Mesenteric fat pad (tissue), 1 donor: ENCODE results near the gene NKX1-2. TPM values are rescaled to one million over a fixed set of nuclear protein-coding genes. Genes with fewer than 3 reads are reported as not detected.

Experiments
- DNase-seq: peaks from one replicate; pipeline ENCODE4 v3.0.0-alpha.2; 2020; ENCODE audit warnings: low spot score
- total RNA-seq: library from RNA; stranded (reverse); fragmentation: NEBNext Ultra II Directional; extraction: Animal tissue kit (Norgen Biotek cat#: 25700); gene quantifications from one replicate; pipeline ENCODE4 v1.2.1, GENCODE V29; 2021
- donor health status: DM: yes; HTN: yes; CAD: no.

The NKX1-2 gene
- total RNA-seq, 1 donor from 2014 or later = not detected

GRCh38 chr10:124476043-124476725, 26.3 kb upstream of the NKX1-2 start:
- no peak for DNase-seq

GRCh38 chr10:124474514-124475070, 24.8 kb upstream of the NKX1-2 start:
- DNase-seq = no peak

DNA sequence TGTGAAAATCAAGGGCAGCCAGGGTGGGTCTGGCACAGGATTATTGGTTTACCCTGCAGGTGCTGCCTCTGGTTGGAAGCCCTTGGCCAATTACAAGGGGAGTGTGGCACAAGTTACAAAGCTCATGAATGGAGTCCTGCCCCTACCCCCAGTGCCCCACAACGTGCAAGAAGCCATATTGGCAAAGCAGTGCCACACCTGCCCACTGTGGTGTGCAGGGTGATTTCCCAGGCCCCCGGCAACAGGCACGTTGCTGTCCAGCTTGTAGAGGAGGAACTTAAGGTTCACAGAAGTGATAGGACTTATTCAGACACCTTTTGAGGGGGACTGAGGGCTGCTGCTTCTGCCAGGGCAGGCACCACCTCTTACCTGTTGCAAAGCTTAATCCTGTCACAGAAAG, 23.2 kb upstream of the NKX1-2 start:
- DNase-seq = no peak

- DNase-seq = no peak
Measured at GRCh38 chr10:124472071-124472470, 22.2 kb upstream of the NKX1-2 start.

DNA sequence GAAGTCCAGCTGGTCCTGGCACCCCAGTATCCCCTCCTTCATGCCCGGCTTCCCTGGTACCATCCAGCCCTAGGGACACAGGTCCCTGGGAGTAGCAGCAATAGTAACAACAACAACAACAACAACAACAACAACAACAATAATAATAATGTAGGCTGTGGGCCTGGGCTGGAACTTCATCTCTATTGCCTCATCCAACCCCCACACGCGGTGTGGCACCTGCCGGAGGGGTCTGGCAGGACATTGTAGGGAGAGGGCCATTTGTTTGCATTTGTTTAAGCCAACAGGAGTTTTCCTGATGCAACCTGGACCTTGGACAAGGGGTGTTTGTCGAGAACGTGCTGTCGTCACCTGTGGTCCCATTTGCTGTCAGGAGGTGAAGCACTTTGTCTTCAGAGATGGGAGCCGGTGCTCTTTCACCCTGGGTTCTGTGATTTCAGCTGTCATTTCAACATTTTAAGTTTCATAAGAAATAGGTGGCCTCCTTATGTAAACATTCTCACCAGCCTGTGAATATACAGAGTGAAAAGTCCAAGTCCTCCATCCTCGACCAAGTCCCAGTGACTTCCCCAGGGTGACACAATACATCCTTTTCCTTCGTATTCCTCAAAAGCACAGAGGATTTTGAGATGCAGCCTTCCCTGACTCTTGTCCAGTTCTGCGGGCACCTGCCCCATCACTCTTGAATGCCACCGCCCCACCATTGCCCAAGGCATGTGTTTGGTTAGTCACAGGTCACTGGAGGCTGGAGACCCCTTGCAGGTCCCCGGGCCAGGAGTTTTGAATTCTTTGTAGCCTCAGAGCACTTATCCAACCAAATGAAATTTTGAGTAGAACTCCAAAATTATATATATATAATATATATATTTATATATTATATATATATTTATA, 21.0 kb upstream of the NKX1-2 start:
- no peak for DNase-seq

GRCh38 chr10:124469956-124470484, 20.2 kb upstream of the NKX1-2 start:
- no peak for DNase-seq

- DNase-seq = no peak
Measured at GRCh38 chr10:124468624-124469023, 18.8 kb upstream of the NKX1-2 start.

DNA sequence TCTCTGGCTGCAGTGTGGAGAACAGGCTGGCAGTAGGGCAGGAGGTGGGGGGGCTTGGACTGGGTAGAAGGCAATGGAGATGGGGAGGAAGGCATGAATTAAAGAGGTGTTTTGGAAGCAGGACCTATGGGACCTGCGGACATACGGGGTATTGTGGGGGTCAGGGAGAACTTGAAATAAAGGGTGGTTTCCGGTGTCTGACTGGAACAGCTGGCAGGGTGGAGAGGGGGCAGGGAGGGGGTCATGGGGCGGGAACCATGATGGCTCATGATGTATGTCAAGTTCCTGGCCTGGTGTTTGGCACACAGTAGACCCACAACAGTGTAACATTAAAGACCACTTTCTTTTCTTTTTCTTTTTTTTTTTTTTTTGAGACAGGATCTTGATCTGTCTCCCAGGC, 17.3 kb upstream of the NKX1-2 start:
- no peak for DNase-seq

DNA sequence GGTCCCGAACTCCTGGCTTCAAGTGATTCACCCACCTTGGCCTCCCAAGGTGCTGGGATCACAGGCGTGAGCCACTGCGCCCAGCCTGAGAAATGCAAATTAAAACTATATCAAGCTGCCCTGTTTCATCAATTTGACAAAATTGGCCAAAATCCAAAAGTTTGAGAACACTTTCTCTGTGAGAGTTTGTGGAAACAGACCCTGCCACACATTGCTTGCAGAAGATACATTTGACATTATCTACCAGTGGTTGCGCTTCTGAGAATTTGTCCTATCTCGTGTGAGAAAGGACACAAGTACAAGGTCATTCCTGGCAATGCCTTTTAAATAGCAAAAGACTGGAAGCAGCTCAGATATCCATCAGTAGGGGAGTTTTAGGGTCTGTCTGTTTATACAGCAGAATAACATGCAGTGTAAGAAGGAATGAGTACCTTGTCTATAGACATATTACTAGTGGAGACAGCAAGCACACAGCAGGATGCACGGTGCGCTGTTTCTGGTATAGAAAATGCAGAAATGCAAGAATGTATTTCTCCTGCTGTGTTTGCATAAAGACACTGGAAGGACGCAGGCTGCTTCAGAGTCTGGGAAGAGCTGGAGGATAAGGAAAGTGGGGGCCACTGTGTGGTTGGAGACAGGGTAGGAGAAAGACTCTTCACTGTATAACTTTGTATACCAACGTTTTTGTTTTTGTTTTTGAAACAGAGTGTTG, 16.1 kb upstream of the NKX1-2 start:
- no peak for DNase-seq

GRCh38 chr10:124465003-124465776, 15.4 kb upstream of the NKX1-2 start:
- no peak for DNase-seq

DNA sequence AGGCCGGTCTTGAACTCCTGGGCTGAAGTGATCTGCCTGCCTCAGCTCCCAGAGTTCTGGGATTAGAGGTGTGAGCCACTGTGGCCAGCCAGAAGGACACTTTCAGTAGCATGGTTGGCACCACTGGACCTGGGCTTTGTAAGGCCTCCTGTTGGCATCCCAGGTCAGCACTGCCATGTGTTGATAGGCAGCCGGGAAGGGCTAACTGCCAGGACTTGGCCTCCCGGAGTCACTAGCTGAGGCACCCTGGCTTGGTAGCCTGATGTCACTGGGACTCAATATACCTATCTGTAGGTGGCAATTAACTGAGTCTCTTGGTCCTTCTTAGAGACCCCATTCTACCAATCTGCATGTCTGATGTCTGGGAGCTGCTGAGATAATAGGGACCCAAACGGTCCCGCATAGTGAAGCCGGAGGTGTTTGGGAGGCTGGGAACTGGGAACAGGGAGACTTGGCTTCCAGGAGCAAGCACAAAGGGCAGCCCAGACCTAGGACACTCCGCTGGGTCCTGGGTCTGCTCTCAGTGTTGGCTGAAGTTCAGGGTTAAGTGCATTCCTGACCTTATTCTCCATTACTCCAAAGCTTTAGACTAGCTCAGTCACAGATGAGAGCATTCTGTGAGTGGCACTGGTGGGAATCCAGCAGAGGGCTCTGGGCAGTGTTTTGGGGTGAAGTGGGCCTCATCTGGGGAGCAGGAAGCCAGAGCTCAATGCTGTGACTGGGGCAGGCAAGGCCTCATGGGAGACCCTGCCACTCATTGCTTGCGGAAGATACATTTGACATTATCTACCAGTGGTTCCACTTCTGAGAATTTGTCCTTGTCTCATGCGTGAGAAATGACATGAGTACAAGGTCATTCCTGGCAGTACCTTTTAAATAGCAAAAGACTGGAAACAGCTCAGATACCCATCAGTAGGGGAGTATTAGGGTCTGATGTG, 14.5 kb upstream of the NKX1-2 start:
- no peak for DNase-seq

- DNase-seq = no peak
Measured at GRCh38 chr10:124462348-124462695, 12.5 kb upstream of the NKX1-2 start.

DNA sequence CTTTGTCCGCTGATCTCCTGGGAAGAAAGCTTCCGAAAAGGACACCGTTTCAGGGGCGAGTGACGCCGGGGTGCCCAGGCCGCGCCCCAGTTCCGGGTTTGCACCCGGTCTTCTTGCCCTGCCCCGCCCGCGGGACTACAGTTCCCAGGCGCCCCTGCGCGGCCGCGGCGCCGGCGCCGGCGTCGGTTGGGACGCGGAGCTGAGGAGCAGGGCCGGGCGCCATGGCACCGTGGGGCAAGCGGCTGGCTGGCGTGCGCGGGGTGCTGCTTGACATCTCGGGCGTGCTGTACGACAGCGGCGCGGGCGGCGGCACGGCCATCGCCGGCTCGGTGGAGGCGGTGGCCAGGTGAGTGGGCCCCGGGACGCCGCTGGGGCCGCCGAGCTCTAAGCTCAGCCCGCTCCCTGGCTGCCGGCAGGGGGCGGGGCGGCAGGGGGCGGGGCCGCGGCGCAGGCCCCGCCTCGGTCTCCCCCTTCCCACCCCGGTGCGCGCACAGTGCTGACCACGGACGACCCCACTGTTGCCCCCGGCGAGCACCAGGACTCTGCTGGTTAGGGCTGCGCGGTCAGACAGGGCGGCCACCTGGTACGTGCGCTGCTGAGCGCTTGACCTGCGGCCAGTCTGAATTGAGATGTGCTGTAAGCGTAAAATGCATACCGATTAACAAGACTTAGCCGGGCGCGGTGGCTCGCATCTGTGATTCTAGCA, 12.0 kb upstream of the NKX1-2 start, which contains the start of gene LHPP:
Gene LHPP, plus strand, starts transcription at position 182 of the 706 bp plus-strand sequence. Its CDS starts 40 bp downstream, at position 222.
- peak; percentile 95 for DNase-seq

DNA sequence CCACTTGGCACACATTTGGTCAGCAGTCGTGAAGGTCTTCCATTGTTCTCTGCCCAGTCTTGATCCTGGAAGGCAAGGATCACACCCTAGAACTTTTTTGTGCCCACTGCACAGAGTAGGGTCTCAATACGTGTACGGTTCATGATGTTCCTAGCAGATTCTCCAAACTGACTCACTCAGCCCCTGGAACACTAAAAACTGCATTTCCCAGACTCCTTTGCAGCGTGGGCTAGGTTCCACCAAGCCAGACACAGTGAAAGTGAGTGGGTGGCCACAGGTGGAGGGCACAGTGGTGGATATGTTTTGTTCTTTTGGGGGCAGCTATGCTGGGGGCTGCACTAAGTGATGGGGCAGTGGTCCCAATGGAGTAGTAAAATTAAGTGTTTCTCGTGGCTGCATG, 10.3 kb upstream of the NKX1-2 start:
- DNase-seq = no peak

DNA sequence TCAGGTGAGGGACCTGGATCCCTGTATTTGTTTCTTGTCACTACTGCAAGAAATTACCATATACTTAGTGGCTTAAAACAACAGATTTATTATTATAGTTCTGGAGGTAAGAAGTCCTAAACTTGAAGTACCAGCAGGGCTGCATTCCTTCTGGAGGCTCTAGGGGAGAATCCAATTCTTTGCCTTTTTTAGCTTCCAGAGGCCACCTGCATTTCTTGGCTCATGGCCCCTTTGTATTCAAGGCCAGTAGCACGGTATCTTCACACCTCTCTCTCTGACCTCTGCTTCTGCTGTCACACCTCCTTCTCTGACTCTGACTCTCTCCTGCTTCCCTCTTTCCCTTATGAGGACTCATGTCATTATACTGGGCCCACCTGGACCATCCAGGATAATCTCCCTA, 9.6 kb upstream of the NKX1-2 start:
- DNase-seq = no peak

DNA sequence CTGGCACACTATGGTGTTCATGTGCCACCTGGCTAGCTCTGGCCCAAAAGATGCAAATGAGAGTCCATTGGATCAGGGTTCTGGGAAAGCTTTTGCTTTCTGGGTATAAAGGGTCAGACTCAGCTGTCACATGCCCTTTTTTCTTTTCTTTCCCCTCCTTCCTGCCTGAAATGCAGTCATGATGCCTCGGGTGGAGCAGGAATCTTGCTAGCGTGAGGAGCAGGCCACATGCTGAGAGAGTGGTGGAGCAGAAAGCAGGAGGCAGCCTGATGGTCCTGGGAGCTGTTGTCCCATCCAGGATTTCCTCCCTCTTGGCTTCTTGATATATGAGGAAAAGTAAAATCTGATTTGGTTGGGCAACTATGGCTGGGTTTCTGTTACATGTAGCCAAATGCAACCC, 9.1 kb upstream of the NKX1-2 start:
- DNase-seq = no peak

DNA sequence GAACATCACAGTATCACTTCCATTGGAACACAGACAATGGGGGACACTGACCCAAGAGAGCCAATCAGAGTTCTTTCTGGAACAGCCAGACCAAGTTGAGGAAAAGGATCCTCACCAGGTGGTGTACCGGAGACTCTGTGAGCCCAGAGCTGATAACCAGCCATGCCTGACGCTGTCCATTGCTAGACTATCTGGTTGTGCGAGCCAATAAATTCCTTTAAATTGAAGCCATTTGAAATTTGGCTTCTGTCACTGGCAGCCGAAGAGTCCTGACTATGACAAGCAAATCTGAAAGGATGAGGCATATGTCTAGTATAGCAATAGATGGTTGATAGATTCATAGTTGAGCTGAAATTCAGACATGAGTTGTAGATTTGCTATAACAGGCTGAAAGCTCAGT, 8.6 kb upstream of the NKX1-2 start:
- DNase-seq = no peak

DNA sequence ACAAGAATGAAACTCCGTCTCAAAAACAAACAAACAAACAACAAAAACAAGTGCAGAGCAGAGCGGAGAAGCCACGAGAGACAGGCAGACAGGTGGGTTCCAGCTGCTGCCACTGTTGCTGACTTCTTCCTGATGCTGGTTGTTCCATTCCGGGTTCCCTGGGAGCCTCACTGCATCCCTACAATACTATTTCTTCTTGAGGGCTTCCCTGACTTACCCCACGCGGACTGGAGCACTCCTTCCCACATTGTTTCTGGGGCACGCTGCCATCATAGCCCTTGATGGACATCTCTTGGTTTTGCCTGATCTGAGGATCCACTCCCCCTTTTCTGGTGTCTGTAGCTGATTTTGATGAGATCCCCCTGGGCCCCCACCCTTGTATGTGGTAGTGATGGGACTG, 5.6 kb upstream of the NKX1-2 start:
- DNase-seq = no peak
